ENCODE data around the gene INKA1. TPM values are rescaled to one million over a fixed set of nuclear protein-coding genes. Genes with fewer than 3 reads are reported as not detected.

The INKA1 gene
- total RNA-seq, 2 donors from 2014 or later: 0.92 to 5.2 TPM

- peaks cover 5% of the 10 kb centered on the region for H3K27me3 Mint-ChIP-seq
- peaks cover 11% of the 10 kb centered on the region for H3K4me1 Mint-ChIP-seq
- ATAC-seq: no peak
- H3K27ac Mint-ChIP-seq: no peak overlapping the region
- H3K4me3 Mint-ChIP-seq: no peak overlapping the region
- H3K36me3 Mint-ChIP-seq (ENCODE audit: low read depth): no peaks in the 10 kb centered on the region
- H3K9me3 ChIP-seq (ENCODE audit: control insufficient read depth, low read length, poor library complexity, severe bottlenecking): no peaks in the 10 kb centered on the region
- DNase-seq: no peak
Measured at GRCh38 chr3:49791571-49791970, 11.5 kb upstream of the INKA1 start.

GRCh38 chr3:49792371-49793150 is 10.5 kb upstream of the INKA1 start:
- Mint-ChIP-seq H3K27ac (no peak overlapping the region), H3K27me3 (peaks cover 5% of the 10 kb centered on the region), H3K36me3 (ENCODE audit: low read depth) (no peaks in the 10 kb centered on the region), H3K4me1 (peaks cover 5% of the 10 kb centered on the region), H3K4me3 (no peak overlapping the region)
- no peak for DNase-seq
- H3K9me3 ChIP-seq (ENCODE audit: control insufficient read depth, low read length, poor library complexity, severe bottlenecking): no peaks in the 10 kb centered on the region
- ATAC-seq: no peak

- Mint-ChIP-seq H3K4me3 (no peak overlapping the region), H3K4me1 (peaks cover 5% of the 10 kb centered on the region), H3K27ac (peak overlapping the region; percentile 66), H3K27me3 (peaks cover 5% of the 10 kb centered on the region), H3K36me3 (ENCODE audit: low read depth) (no peaks in the 10 kb centered on the region)
- ATAC-seq: no peak
- DNase-seq: no peak
- no peaks in the 10 kb centered on the region for H3K9me3 ChIP-seq (ENCODE audit: control insufficient read depth, low read length, poor library complexity, severe bottlenecking)
Measured at GRCh38 chr3:49793486-49794085, 9.5 kb upstream of the INKA1 start.

- Mint-ChIP-seq H3K4me3 (no peak overlapping the region), H3K27ac (no peak overlapping the region)
Measured at GRCh38 chr3:49794431-49794830, 8.6 kb upstream of the INKA1 start.

GRCh38 chr3:49794926-49795905 is 7.8 kb upstream of the INKA1 start:
- no peak for DNase-seq
- H3K27me3 Mint-ChIP-seq: peaks cover 5% of the 10 kb centered on the region
- H3K4me1 Mint-ChIP-seq: peaks cover 3% of the 10 kb centered on the region
- H3K27ac Mint-ChIP-seq: peak overlapping the region; percentile 77
- no peak for ATAC-seq
- no peaks in the 10 kb centered on the region for H3K9me3 ChIP-seq (ENCODE audit: control insufficient read depth, low read length, poor library complexity, severe bottlenecking)
- H3K36me3 Mint-ChIP-seq (ENCODE audit: low read depth): no peaks in the 10 kb centered on the region
- no peak overlapping the region for H3K4me3 Mint-ChIP-seq

More at GRCh38 chr3:49794431-49794830, 8.6 kb upstream of the INKA1 start:
- peaks cover 5% of the 10 kb centered on the region for H3K4me1 Mint-ChIP-seq
- ATAC-seq (no peak), DNase-seq (no peak)
- H3K27me3 Mint-ChIP-seq: peaks cover 5% of the 10 kb centered on the region
- no peaks in the 10 kb centered on the region for H3K9me3 ChIP-seq (ENCODE audit: control insufficient read depth, low read length, poor library complexity, severe bottlenecking)
- H3K36me3 Mint-ChIP-seq (ENCODE audit: low read depth): no peaks in the 10 kb centered on the region

- peaks cover 2% of the 10 kb centered on the region for H3K36me3 Mint-ChIP-seq (ENCODE audit: low read depth)
- no peak for ATAC-seq
Measured at GRCh38 chr3:49799105-49799504, 4.0 kb upstream of the INKA1 start.

DNA sequence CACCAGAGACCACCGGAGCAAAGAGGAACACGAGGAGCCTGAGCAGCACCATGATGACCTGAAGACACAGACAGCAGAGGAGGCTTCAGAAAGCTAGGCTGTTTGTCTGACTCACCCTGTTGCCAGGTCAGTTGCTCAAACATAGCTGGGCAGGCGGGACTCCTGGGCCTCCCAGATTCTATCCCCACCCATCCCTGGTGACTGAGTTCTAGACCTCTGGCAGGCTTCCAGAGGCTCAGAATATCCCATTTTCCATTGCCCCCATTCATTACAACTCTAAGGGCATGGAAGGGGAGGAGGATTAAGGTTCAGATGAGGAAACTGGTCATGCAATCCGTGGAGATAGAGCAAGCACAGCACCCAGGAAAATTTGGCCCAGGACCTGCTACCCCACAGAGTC is 3.3 kb upstream of the INKA1 start, which contains the start of gene CDHR4:
Gene CDHR4 (minus strand): TSS at position 113 of the 400 bp plus-strand sequence. CDS start 61 bp downstream, at position 52.
- Mint-ChIP-seq H3K27me3 (peaks cover 17% of the 10 kb centered on the region), H3K27ac (peak within 1 kb of the TSS; percentile 73), H3K36me3 (ENCODE audit: low read depth) (peaks cover 2% of the 10 kb centered on the region), H3K4me1 (peaks cover 15% of the 10 kb centered on the region), H3K4me3 (no peak within 1 kb of the TSS)
- ATAC-seq: no peak
- no peak for DNase-seq
- no peaks in the 10 kb centered on the region for H3K9me3 ChIP-seq (ENCODE audit: control insufficient read depth, low read length, poor library complexity, severe bottlenecking)

More at GRCh38 chr3:49799105-49799504, 4.0 kb upstream of the INKA1 start:
- peaks cover 17% of the 10 kb centered on the region for H3K27me3 Mint-ChIP-seq
- H3K4me3 Mint-ChIP-seq: no peak overlapping the region
- peak overlapping the region; percentile 73 for H3K27ac Mint-ChIP-seq
- H3K9me3 ChIP-seq (ENCODE audit: control insufficient read depth, low read length, poor library complexity, severe bottlenecking): no peaks in the 10 kb centered on the region
- DNase-seq: no peak
- H3K4me1 Mint-ChIP-seq: peaks cover 13% of the 10 kb centered on the region

- Mint-ChIP-seq H3K4me3 (peak overlapping the region; percentile 67), H3K27me3 (peaks cover 17% of the 10 kb centered on the region), H3K36me3 (ENCODE audit: low read depth) (peaks cover 2% of the 10 kb centered on the region), H3K27ac (peak overlapping the region; percentile 88), H3K4me1 (peaks cover 25% of the 10 kb centered on the region)
- no peak for ATAC-seq
- no peak for DNase-seq
- no peaks in the 10 kb centered on the region for H3K9me3 ChIP-seq (ENCODE audit: control insufficient read depth, low read length, poor library complexity, severe bottlenecking)
Measured at GRCh38 chr3:49801160-49801559, 1.9 kb upstream of the INKA1 start.

GRCh38 chr3:49803465-49804140 is 542 bp downstream of the INKA1 start:
- DNase-seq (peak; percentile 38 to 57 (median 53)), ATAC-seq (peak; percentile 23)
- Mint-ChIP-seq H3K27me3 (peaks cover 17% of the 10 kb centered on the region), H3K36me3 (ENCODE audit: low read depth) (peaks cover 2% of the 10 kb centered on the region), H3K4me1 (peaks cover 36% of the 10 kb centered on the region), H3K27ac (no peak overlapping the region), H3K4me3 (peak overlapping the region; percentile 95)
- no peaks in the 10 kb centered on the region for H3K9me3 ChIP-seq (ENCODE audit: control insufficient read depth, low read length, poor library complexity, severe bottlenecking)

DNA sequence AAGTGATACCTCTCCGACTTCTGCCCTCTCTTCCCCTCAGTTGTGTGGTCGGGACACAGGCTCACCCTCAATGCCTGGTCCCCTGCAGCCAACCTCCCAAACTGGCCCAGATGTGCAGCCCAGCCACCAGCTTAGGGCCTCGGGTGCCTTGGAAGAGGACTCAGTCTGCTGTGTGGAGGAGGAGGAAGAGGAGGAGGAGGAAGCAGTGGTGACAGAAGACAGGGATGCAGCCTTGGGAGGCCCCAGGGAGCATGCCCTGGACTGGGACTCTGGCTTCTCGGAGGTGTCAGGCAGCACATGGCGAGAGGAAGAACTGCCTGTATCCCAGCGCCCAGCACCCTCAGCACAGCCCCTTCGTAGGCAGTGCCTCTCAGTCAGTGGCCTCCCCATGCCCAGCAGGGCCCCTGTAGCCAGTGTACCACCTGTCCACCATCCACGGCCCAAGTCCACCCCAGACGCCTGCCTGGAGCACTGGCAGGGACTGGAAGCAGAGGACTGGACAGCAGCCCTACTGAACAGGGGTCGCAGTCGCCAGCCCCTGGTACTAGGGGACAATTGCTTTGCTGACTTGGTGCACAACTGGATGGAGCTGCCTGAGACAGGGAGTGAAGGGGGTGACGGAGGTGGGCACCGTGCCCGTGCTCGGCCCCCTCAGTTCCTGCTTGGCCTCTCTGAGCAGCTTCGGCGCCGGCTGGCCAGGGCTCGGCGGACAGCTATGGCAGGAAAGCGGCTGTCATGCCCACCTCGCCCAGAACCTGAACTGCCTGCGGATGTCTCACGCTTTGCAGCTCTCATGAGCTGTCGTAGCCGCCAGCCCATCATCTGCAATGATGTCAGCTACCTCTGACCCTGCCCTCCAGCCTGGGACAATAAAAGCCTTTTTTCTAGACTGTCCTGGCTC is 1.3 kb downstream of the INKA1 start:
- peaks cover 2% of the 10 kb centered on the region for H3K36me3 Mint-ChIP-seq (ENCODE audit: low read depth)
- DNase-seq (no peak), ATAC-seq (no peak)
- H3K9me3 ChIP-seq (ENCODE audit: control insufficient read depth, low read length, poor library complexity, severe bottlenecking): no peaks in the 10 kb centered on the region
- H3K27ac Mint-ChIP-seq: peak overlapping the region; percentile 79
- H3K4me3 Mint-ChIP-seq: peak overlapping the region; percentile 95
- peaks cover 17% of the 10 kb centered on the region for H3K27me3 Mint-ChIP-seq
- peaks cover 36% of the 10 kb centered on the region for H3K4me1 Mint-ChIP-seq

DNA sequence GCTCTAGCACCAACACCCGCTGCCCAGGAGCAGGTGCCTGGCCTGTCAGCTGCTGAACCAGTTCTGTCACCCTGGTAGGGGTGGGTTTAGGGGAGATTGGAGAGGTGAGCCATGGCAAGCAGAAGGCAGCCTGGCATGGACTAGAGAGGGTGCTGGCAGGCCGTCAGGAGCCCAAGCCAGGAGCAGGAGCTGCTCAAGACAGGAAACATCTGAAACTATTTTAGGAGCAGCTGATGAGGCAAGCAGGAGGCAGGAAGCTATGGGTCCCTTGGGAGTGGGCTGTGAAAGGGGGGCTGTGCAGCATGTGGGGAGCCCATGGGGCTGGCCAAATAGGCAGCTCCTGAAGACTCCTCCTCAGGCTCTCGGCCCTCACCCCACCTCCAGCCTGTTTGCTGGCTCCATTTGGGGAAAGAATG is 2.3 kb downstream of the INKA1 start:
- Mint-ChIP-seq H3K36me3 (ENCODE audit: low read depth) (peaks cover 6% of the 10 kb centered on the region), H3K27ac (peak overlapping the region; percentile 79), H3K27me3 (peaks cover 17% of the 10 kb centered on the region), H3K4me1 (peaks cover 36% of the 10 kb centered on the region), H3K4me3 (peak overlapping the region; percentile 63)
- DNase-seq (no peak), ATAC-seq (no peak)
- H3K9me3 ChIP-seq (ENCODE audit: control insufficient read depth, low read length, poor library complexity, severe bottlenecking): no peaks in the 10 kb centered on the region
